ENCODE measurements around the gene NFATC1.

Gene NFATC1

GRCh38 chr18:79522451-79523205, 126.9 kb downstream of the NFATC1 start:
- DNase-seq (ENCODE audit: low read depth): peak; percentile 60

- DNase-seq (ENCODE audit: low read depth): peak; percentile 65
Measured at GRCh38 chr18:79523206-79523735, 127.5 kb downstream of the NFATC1 start.

GRCh38 chr18:79523736-79524180, 128.0 kb downstream of the NFATC1 start:
- DNase-seq (ENCODE audit: low read depth): peak; percentile 71

- DNase-seq (ENCODE audit: low read depth): peak; percentile 52
Measured at GRCh38 chr18:79524181-79525078, 128.7 kb downstream of the NFATC1 start.

- DNase-seq (ENCODE audit: low read depth): no peak
Measured at GRCh38 chr18:79525556-79526467, 130.1 kb downstream of the NFATC1 start.

GRCh38 chr18:79526468-79527460, 131.0 kb downstream of the NFATC1 start:
- DNase-seq (ENCODE audit: low read depth): no peak

GRCh38 chr18:79527656-79528315, 132.1 kb downstream of the NFATC1 start:
- no peak for DNase-seq (ENCODE audit: low read depth)

- DNase-seq (ENCODE audit: low read depth): no peak
Measured at GRCh38 chr18:79528316-79528695, 132.6 kb downstream of the NFATC1 start.

GRCh38 chr18:79528846-79529245, 133.1 kb downstream of the NFATC1 start:
- peak; percentile 67 for DNase-seq (ENCODE audit: low read depth)

- no peak for DNase-seq (ENCODE audit: low read depth)
Measured at GRCh38 chr18:79529296-79529695, 133.6 kb downstream of the NFATC1 start.

GRCh38 chr18:79529991-79530390, 134.3 kb downstream of the NFATC1 start:
- DNase-seq (ENCODE audit: low read depth): no peak

- no peak for DNase-seq (ENCODE audit: low read depth)
Measured at GRCh38 chr18:79530821-79531220, 135.1 kb downstream of the NFATC1 start.

GRCh38 chr18:79531386-79531785, 135.7 kb downstream of the NFATC1 start:
- DNase-seq (ENCODE audit: low read depth): no peak

GRCh38 chr18:79531926-79532312, 136.2 kb downstream of the NFATC1 start:
- DNase-seq (ENCODE audit: low read depth): no peak

GRCh38 chr18:79532313-79533007, 136.7 kb downstream of the NFATC1 start:
- no peak for DNase-seq (ENCODE audit: low read depth)

GRCh38 chr18:79533146-79533545, 137.4 kb downstream of the NFATC1 start:
- DNase-seq (ENCODE audit: low read depth): no peak

- no peak for DNase-seq (ENCODE audit: low read depth)
Measured at GRCh38 chr18:79533591-79533990, 137.9 kb downstream of the NFATC1 start.

- no peak for DNase-seq (ENCODE audit: low read depth)
Measured at GRCh38 chr18:79534356-79534755, 138.6 kb downstream of the NFATC1 start.

- no peak for DNase-seq (ENCODE audit: low read depth)
Measured at GRCh38 chr18:79537758-79538157, 142.0 kb downstream of the NFATC1 start.
